ENCODE measurements around the gene CDCA3. TPM values are rescaled to one million over a fixed set of nuclear protein-coding genes. Genes with fewer than 3 reads are reported as not detected.

Gene CDCA3
- total and polyA plus RNA-seq, 8 donors, result 0.08 to 1.2 (median 0.73) TPM

- Histone ChIP-seq H3K27me3 (no peaks in the 10 kb centered on the region), H3K27ac (no peak overlapping the region), H3K36me3 (no peaks in the 10 kb centered on the region), H3K9me3 (no peaks in the 10 kb centered on the region), H3K4me1 (peaks cover 0 to 3% (median 0%) of the 10 kb centered on the region in 3 donors), H3K4me3 (no peak overlapping the region)
- TF ChIP-seq CTCF (IDR thresholded peaks at IDR 0.05), result no peak
- 86 to 88% methylated on average over 7 of the region's 7 CpGs for whole genome bisulfite sequencing, 2 donors
- ATAC-seq (no peak), DNase-seq (no peak), FAIRE-seq (no peak)
- intact Hi-C loops (cut with DNase I), result no loop called here
Measured at GRCh38 chr12:6846316-6846869, 4.7 kb downstream of the CDCA3 start.

GRCh38 chr12:6845395-6845794 lies 5.7 kb downstream of the CDCA3 start:
- 90 to 92% methylated on average over 16 to 17 of the region's 17 CpGs for WGBS, 2 donors
- DNase-seq (no peak), ATAC-seq (no peak), FAIRE-seq (no peak)
- Histone ChIP-seq H3K4me1 (no peaks in the 10 kb centered on the region), H3K9me3 (no peaks in the 10 kb centered on the region), H3K36me3 (no peaks in the 10 kb centered on the region), H3K27ac (no peak overlapping the region), H3K4me3 (no peak overlapping the region), H3K27me3 (no peaks in the 10 kb centered on the region)
- intact Hi-C loops (cut with DNase I), result no loop called here
- no peak for TF ChIP-seq CTCF (IDR thresholded peaks at IDR 0.05)

- H3K4me3 ChIP-seq, result no peak overlapping the region
- no peak for TF ChIP-seq CTCF (IDR thresholded peaks at IDR 0.05)
- no peaks in the 10 kb centered on the region for H3K9me3 ChIP-seq
- ATAC-seq (no peak), DNase-seq (no peak), FAIRE-seq (no peak)
- 74 to 80% methylated on average over 16 of the region's 16 CpGs for WGBS, 2 donors
- H3K27me3 ChIP-seq, result no peaks in the 10 kb centered on the region
- H3K27ac ChIP-seq, result no peak overlapping the region
- H3K4me1 ChIP-seq, result no peaks in the 10 kb centered on the region
- intact Hi-C loops (cut with DNase I), result no loop called here
- no peaks in the 10 kb centered on the region for H3K36me3 ChIP-seq
Measured at GRCh38 chr12:6843118-6843902, 7.8 kb downstream of the CDCA3 start.

- H3K27ac ChIP-seq, result no peak overlapping the region
- no peak for TF ChIP-seq CTCF (IDR thresholded peaks at IDR 0.05)
- FAIRE-seq (no peak), ATAC-seq (no peak), DNase-seq (no peak)
- H3K9me3 ChIP-seq, result no peaks in the 10 kb centered on the region
- WGBS, 2 donors, result 54 to 64% methylated on average over 4 of the region's 4 CpGs
- no peaks in the 10 kb centered on the region for H3K4me1 ChIP-seq
- H3K27me3 ChIP-seq, result no peaks in the 10 kb centered on the region
- intact Hi-C loops (cut with DNase I), result no loop called here
- no peaks in the 10 kb centered on the region for H3K36me3 ChIP-seq
- no peak overlapping the region for H3K4me3 ChIP-seq
Measured at GRCh38 chr12:6842075-6842474, 9.0 kb downstream of the CDCA3 start.
